GM19099 (cell line): ENCODE data around the gene ACER3.

Experiments
- POLR2A ChIP-seq: IDR thresholded peaks from 3 replicates; pipeline ENCODE4 v1.6.1; 2011; ENCODE audit warnings: low read depth; ENCODE audit not compliant: insufficient read length; ENCODE audit errors: extremely low read depth

The ACER3 gene

DNA sequence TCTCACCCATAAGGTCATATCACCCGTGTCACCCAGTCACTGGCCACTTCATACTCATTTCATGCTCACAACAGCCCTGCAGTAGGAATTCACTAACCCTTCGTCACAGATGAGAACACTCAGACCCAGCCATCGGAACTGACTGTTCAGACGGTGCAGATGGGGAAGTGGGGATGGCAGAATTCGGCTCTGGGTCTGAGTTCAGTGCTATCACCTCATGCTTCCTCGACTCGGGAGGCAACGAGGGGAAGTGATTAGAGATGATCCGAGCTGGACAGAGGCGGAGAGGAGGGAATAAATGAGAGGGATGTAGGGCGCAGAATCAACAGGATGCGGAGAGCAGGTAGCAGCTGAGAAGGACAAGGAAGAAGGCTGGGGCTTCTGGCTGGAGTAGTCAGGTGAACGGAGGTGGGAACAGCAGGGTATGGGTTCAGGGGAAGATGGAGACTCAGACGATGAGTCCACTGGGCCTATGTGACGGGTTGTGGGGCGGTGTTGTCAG, 178.2 kb downstream of the ACER3 start:
- no peak for TF ChIP-seq POLR2A

- no peak for TF ChIP-seq POLR2A
These were observed 179.0 kb downstream of the ACER3 start for GRCh38 chr11:77039491-77040400.

- TF ChIP-seq POLR2A, result no peak
These were observed 179.7 kb downstream of the ACER3 start for GRCh38 chr11:77040401-77040777.

- TF ChIP-seq POLR2A, result no peak
These were observed 180.2 kb downstream of the ACER3 start for GRCh38 chr11:77040889-77041288.

DNA sequence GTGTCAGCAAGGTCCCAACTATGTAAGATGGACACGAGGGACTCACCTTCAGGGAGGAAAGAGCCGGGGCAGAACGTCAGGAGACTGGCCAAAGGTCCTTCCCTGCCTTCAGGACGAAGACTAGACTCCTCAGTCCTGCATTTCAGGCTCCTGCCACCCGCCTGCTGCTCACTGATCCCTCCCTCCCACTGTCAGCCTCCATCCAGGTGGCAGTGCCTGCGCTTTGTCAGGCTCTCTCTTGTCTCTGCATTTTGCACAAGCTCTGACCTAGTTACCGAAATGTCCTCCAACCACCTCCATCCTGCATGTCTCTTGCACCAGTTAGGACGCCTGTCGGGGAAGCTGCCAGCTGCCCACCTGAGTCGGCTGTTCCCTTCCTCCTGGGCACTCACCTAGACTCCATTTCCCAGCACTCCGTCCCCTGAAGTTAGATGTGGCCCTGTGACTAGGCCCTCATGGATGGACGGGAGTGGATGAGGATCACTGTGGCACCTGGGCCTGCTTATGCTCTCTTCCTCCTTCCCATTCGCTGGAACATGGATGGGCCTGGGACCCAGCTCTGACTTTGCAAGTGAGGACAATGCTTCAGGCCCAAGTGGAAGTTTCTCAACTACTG, 181.5 kb downstream of the ACER3 start:
- TF ChIP-seq POLR2A, result no peak

DNA sequence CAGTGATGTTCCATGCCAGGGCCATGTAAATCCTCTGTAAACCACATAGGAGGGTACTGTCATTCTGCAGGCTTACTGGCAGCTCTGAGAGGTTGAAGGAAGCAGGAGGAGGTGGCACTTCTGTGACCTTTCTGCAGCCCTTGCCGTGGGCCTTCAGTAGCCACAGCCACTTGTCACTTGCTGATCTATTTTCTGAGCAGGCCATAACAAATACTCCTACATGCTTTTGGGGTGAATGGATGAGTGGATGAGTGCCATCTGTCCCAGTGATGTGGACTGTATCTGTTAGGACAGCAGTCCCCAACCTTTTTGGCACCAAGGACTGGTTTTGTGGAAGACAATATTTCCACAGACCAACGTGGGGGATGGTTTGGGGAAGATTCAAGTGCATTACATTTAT, 183.6 kb downstream of the ACER3 start:
- TF ChIP-seq POLR2A, result no peak

DNA sequence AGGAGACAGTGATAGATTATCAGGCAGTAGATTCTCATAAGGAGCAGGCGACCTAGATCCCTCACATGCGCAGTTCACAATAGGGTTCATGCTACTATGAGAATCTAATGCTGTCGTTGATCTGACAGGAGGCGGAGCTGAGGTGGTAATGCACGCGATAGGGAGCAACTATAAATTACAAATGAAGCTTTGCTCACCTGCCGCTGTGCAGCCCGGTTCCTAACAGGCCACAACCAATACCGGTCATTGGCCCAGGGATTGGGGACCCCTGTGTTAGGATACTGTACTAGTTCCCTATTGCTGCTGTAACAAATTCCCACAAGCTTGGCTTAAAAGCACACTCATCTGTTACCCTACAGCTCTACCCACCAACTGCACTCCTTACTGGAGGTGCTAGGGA, 184.2 kb downstream of the ACER3 start:
- TF ChIP-seq POLR2A, result no peak

DNA sequence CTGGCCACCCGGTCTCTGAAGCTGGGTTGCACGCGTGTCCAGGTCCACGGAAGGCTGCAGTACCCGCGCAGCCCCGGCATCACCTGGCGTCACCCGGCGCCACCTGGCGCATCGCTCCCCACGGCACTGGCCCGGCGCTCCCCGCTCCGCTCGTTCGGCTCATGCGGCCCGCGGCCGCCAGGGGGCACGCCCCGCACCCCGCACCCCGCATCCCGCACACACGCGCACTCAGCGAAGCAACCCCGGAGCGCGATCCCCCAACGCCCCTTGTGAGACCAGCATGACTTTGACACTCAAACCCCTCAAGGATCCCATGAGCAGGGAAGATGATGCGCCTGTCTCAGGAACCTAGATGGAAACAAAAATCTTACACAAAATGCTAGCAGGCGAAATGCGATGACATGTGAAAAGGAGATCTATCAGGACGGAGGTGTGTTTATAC, 185.4 kb downstream of the ACER3 start:
- no peak for TF ChIP-seq POLR2A

DNA sequence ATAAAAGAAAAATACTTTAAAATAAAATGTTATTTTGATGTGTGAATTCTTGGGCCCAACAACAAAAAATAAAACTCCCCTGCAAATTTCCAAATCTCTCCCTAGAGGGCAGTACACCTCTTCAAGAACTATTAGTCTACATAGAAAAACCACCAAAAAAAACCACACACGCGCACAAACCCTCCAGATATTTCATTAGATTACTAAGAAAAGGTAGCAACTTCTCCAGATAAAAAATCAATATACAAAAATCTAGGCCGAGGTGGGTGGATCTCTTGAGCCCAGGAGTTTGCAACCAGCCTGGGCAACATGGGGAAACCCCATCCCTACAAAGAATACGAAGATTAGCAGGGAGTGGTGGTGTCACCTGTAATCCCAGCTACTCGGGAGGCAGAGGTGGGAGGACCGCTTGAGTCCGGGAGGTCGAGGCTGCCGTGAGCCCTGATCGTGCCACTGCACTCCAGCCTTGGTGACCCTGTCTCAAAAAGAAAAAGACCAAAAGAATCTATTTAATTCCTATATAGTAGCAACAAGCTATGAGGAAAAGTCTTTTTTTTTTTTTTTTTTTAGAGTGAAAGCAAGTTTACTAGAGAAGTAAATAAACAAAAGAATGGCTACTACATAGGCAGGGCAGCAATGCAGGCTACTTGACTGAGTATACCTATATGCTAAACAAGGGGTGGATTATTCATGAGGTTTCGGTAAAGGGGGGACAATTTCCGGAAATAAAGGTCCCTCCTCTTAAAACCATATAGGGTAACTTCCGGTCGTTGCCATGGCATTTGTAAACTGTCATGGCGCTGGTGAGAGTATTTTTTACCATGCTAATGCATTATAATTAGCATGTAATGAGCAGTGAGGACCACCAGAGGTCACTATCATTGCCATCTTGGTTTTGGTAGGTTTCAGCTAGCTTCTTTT, 186.5 kb downstream of the ACER3 start:
- TF ChIP-seq POLR2A, result no peak

- TF ChIP-seq POLR2A, result no peak
These were observed 188.3 kb downstream of the ACER3 start for GRCh38 chr11:77049026-77049425.

- no peak for TF ChIP-seq POLR2A
These were observed 190.8 kb downstream of the ACER3 start for GRCh38 chr11:77051511-77051910.

GRCh38 chr11:77052518-77052917, 191.8 kb downstream of the ACER3 start:
- no peak for TF ChIP-seq POLR2A

GRCh38 chr11:77053217-77054015, 192.7 kb downstream of the ACER3 start:
- no peak for TF ChIP-seq POLR2A

DNA sequence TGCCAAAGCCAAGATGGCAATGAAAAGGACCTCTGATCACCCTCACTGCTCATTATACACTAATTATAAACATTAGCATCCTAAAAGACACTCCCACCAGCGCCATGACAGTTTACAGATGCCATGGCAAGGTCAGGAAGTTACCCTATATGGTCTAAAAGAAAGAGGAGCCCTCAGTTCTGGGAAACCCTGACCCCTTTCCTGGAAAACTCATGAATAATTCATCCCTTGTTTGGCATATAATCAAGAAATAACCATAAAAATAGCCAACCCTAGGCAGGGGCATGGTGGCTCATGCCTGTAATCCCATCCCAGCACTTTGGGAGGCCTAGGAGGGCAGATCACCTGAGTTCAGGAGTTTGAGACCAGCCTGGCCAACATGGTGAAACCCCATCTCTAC, 193.4 kb downstream of the ACER3 start:
- no peak for TF ChIP-seq POLR2A
